Vagina (tissue), 2 donors: ENCODE results near the gene BTNL3. TPM values are rescaled to one million over a fixed set of nuclear protein-coding genes. Genes with fewer than 3 reads are reported as not detected.
A peak's percentile ranks its signal among the peaks of the same experiment; 100 is the strongest.
"Not testable (repeated sequence)": the region's sequence is repeated elsewhere in the genome, so short reads cannot be mapped to it uniquely, and the experiment has no call there.

ENCODE experiments used
- DNase-seq, 2 donors: peaks; one replicate each; pipeline ENCODE4 v3.0.0-alpha.2; 2017; ENCODE audit errors: extremely low spot score in 2 of 2
- H3K27ac ChIP-seq: fragments of 200-600 bp; sonication (generic); one replicate; pipeline ENCODE4 v1.5.1; 2019
- H3K27me3 ChIP-seq: fragments of 200-600 bp; sonication (generic); one replicate; pipeline ENCODE4 v1.5.1; 2019
- H3K36me3 ChIP-seq, 2 donors: fragments of 200-600 bp; sonication (generic); one replicate each; pipeline ENCODE4 v1.5.1; 2017 to 2019
- H3K4me1 ChIP-seq: fragments of 200-600 bp; sonication (generic); one replicate; pipeline ENCODE4 v1.5.1; 2019
- H3K4me3 ChIP-seq, 2 donors: fragments of 200-600 bp; sonication (generic); 1 replicate in 1 of 2; 2 replicates in 1 of 2; pipeline ENCODE4 v1.5.1; 2016 to 2019
- H3K9me3 ChIP-seq: fragments of 200-600 bp; sonication (generic); one replicate; pipeline ENCODE4 v1.5.1; 2019
- POLR2A ChIP-seq, 2 donors: fragments of 450-650 bp; IDR thresholded peaks; one replicate each; pipeline ENCODE4 v1.6.1; 2017; ENCODE audit warnings: antibody characterized with exemption in 2 of 2, mild to moderate bottlenecking in 2 of 2, moderate library complexity in 2 of 2
- POLR2AphosphoS5 ChIP-seq, 2 donors: sonication (generic); formaldehyde crosslinking; IDR thresholded peaks; one replicate each; pipeline ENCODE4 v1.9.0; 2017; ENCODE audit warnings: antibody characterized with exemption in 2 of 2, mild to moderate bottlenecking in 2 of 2, low read depth in 1 of 2; ENCODE audit not compliant: insufficient read depth in 1 of 2
- intact Hi-C: fragments of 100-400 bp; cut with DNase I; formaldehyde crosslinking; loops from one replicate; pipeline ENCODE4 v1.15.1; 2023
- total RNA-seq: library from RNA; depleted of rRNA; stranded (reverse); fragments of >200 nt; gene quantifications from one replicate; pipeline ENCODE4 v1.2.3, GENCODE V29; 2016
- TF ChIP-seq, protein P1 (sequence below), 3 experiments: fragments of 450-650 bp in 2 of 3; fragments of 200-600 bp in 1 of 3; sonication (generic) in 1 of 3; IDR thresholded peaks; one replicate each; pipeline ENCODE4 v1.5.1; 2017 to 2019; ENCODE audit warnings: antibody characterized with exemption in 3 of 3, mild to moderate bottlenecking in 2 of 3, moderate library complexity in 2 of 3

The BTNL3 gene
- total RNA-seq, 1 donor from 2014 or later = not detected

GRCh38 chr5:181043285-181044092 is 54.8 kb downstream of the BTNL3 start:
- Histone ChIP-seq H3K27me3 (no peaks in the 10 kb centered on the region), H3K36me3 (no peaks in the 10 kb centered on the region), H3K27ac (no peak overlapping the region), H3K9me3 (no peaks in the 10 kb centered on the region), H3K4me1 (no peaks in the 10 kb centered on the region), H3K4me3 (no peak overlapping the region)
- intact Hi-C loops = no loop called here
- DNase-seq = peak; percentile 74 to 93
- TF ChIP-seq POLR2AphosphoS5 (IDR thresholded peaks at IDR 0.05; ENCODE audit: insufficient read depth in 1 of 2, low read depth in 1 of 2) (no peak), POLR2A (IDR thresholded peaks at IDR 0.05) (no peak)
- TF ChIP-seq, protein P1, sequence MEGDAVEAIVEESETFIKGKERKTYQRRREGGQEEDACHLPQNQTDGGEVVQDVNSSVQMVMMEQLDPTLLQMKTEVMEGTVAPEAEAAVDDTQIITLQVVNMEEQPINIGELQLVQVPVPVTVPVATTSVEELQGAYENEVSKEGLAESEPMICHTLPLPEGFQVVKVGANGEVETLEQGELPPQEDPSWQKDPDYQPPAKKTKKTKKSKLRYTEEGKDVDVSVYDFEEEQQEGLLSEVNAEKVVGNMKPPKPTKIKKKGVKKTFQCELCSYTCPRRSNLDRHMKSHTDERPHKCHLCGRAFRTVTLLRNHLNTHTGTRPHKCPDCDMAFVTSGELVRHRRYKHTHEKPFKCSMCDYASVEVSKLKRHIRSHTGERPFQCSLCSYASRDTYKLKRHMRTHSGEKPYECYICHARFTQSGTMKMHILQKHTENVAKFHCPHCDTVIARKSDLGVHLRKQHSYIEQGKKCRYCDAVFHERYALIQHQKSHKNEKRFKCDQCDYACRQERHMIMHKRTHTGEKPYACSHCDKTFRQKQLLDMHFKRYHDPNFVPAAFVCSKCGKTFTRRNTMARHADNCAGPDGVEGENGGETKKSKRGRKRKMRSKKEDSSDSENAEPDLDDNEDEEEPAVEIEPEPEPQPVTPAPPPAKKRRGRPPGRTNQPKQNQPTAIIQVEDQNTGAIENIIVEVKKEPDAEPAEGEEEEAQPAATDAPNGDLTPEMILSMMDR (IDR thresholded peaks at IDR 0.05) = no peak

DNA sequence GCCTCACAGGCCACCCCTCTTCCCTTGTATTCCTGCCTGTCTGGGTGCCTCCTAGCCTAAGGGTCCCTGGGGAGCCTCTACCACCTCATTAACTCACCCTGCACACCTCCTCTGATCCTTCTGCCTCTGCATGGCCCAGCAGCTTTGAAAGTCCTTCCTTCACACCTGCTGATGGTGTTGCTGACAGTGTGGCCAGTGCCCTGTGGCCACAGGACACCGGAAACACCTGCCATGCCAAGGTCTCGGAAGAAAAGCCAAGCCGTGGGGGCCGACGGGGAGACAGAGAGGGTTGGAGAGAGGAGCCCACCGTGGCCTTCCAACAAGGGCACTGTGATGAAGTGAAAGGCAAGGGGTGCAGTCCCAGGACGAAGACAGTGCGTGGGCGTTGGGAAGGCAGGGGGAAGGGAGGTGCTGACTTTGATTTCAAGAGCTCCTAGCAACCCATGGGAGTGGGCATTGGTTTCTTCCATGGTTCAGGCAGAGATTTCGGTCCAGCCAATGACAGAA is 55.5 kb downstream of the BTNL3 start:
- intact Hi-C loops = no loop called here
- TF ChIP-seq, protein P1 (IDR thresholded peaks at IDR 0.05) = no peak
- TF ChIP-seq POLR2A (IDR thresholded peaks at IDR 0.05) = no peak
- no peak for TF ChIP-seq POLR2AphosphoS5 (IDR thresholded peaks at IDR 0.05; ENCODE audit: insufficient read depth in 1 of 2, low read depth in 1 of 2)
- Histone ChIP-seq H3K27ac (no peak overlapping the region), H3K36me3 (no peaks in the 10 kb centered on the region), H3K4me3 (no peak overlapping the region), H3K9me3 (no peaks in the 10 kb centered on the region), H3K4me1 (no peaks in the 10 kb centered on the region), H3K27me3 (no peaks in the 10 kb centered on the region)
- DNase-seq = peak in 1 of 2 donors; percentile 56

GRCh38 chr5:181044662-181045305 is 56.1 kb downstream of the BTNL3 start:
- no peaks in the 10 kb centered on the region for H3K4me1 ChIP-seq
- no peaks in the 10 kb centered on the region for H3K27me3 ChIP-seq
- H3K27ac ChIP-seq = no peak overlapping the region
- H3K4me3 ChIP-seq = no peak overlapping the region
- H3K36me3 ChIP-seq = no peaks in the 10 kb centered on the region
- no peaks in the 10 kb centered on the region for H3K9me3 ChIP-seq
- TF ChIP-seq, protein P1 (IDR thresholded peaks at IDR 0.05) = no peak
- no peak for TF ChIP-seq POLR2AphosphoS5 (IDR thresholded peaks at IDR 0.05; ENCODE audit: insufficient read depth in 1 of 2, low read depth in 1 of 2)
- TF ChIP-seq POLR2A (IDR thresholded peaks at IDR 0.05) = no peak
- DNase-seq = peak; percentile 65 to 89
- intact Hi-C loops = no loop called here

- DNase-seq = peak in 1 of 2 donors; percentile 37
- Histone ChIP-seq H3K27me3 (no peaks in the 10 kb centered on the region), H3K36me3 (no peaks in the 10 kb centered on the region), H3K27ac (no peak overlapping the region), H3K4me1 (no peaks in the 10 kb centered on the region), H3K4me3 (no peak overlapping the region), H3K9me3 (no peaks in the 10 kb centered on the region)
- intact Hi-C loops = no loop called here
- TF ChIP-seq POLR2A (IDR thresholded peaks at IDR 0.05) (no peak), POLR2AphosphoS5 (IDR thresholded peaks at IDR 0.05; ENCODE audit: insufficient read depth in 1 of 2, low read depth in 1 of 2) (no peak)
- TF ChIP-seq, protein P1 (IDR thresholded peaks at IDR 0.05) = no peak
Measured at GRCh38 chr5:181045316-181045715, 56.7 kb downstream of the BTNL3 start.

DNA sequence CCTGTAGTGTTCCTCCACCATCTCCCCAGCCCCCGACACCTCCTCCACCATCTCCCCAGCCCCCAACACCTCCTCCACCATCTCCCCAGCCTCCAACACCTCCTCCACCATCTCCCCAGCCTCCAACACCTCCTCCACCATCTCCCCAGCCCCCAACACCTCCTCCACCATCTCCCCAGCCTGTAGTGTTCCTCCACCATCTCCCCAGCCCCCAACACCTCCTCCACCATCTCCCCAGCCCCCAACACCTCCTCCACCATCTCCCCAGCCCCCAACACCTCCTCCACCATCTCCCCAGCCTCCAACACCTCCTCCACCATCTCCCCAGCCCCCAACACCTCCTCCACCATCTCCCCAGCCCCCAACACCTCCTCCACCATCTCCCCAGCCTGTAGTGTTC is 57.2 kb downstream of the BTNL3 start:
- H3K27me3 ChIP-seq, DNase-seq, H3K4me3 ChIP-seq, intact Hi-C loops, H3K4me1 ChIP-seq, H3K9me3 ChIP-seq, H3K27ac ChIP-seq, H3K36me3 ChIP-seq: not testable (repeated sequence)
